ENCODE measurements around the gene AASDH. TPM values are rescaled to one million over a fixed set of nuclear protein-coding genes. Genes with fewer than 3 reads are reported as not detected.

Gene AASDH
- total RNA-seq, 2 experiments from 2014 or later, result 10.2 to 10.6 TPM

DNA sequence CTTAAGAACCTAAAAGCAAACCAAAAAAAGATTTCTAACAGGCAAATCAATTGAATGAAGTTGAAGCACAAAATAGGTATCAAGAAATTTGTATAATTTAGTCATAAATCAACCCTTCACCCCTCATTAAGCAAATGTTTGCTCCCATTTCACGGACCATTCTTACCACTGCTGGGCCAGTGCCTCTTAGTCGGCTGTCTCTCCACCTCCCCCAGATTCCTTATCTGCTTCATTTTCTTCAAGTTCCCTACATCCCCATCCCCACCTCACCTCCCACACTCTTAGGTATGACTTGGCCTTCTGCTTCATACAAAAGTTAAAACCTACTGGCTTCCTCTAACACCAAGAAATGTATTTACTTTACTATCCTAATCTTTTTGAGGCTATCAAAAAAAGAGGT lies 11.8 kb downstream of the AASDH start:
- Mint-ChIP-seq H3K27me3 (no peaks in the 10 kb centered on the region), H3K4me1 (ENCODE audit: low read depth) (peaks cover 3% of the 10 kb centered on the region), H3K9me3 (no peaks in the 10 kb centered on the region), H3K36me3 (ENCODE audit: low read depth) (peaks cover 70% of the 10 kb centered on the region), H3K4me3 (no peak overlapping the region), H3K27ac (no peak overlapping the region)
- no peaks in the 10 kb centered on the region for H3K27me3 ChIP-seq (ENCODE audit: control insufficient read depth in 1 of 2, insufficient read depth in 2 of 2, low read length in 2 of 2)
- peaks cover 9% of the 10 kb centered on the region for H3K36me3 ChIP-seq (ENCODE audit: insufficient read depth, low read length)
- intact Hi-C loops (cut with DNase I, micrococcal nuclease), result no loop called here
- H3K9me3 ChIP-seq (ENCODE audit: control insufficient read depth in 1 of 2, insufficient read depth in 1 of 2, low read length in 2 of 2), result no peaks in the 10 kb centered on the region
- DNase-seq, result no peak
- H3K4me1 ChIP-seq (ENCODE audit: insufficient read depth, low read length), result no peaks in the 10 kb centered on the region
- TF ChIP-seq, protein P1, sequence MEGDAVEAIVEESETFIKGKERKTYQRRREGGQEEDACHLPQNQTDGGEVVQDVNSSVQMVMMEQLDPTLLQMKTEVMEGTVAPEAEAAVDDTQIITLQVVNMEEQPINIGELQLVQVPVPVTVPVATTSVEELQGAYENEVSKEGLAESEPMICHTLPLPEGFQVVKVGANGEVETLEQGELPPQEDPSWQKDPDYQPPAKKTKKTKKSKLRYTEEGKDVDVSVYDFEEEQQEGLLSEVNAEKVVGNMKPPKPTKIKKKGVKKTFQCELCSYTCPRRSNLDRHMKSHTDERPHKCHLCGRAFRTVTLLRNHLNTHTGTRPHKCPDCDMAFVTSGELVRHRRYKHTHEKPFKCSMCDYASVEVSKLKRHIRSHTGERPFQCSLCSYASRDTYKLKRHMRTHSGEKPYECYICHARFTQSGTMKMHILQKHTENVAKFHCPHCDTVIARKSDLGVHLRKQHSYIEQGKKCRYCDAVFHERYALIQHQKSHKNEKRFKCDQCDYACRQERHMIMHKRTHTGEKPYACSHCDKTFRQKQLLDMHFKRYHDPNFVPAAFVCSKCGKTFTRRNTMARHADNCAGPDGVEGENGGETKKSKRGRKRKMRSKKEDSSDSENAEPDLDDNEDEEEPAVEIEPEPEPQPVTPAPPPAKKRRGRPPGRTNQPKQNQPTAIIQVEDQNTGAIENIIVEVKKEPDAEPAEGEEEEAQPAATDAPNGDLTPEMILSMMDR (IDR thresholded peaks at IDR 0.05), result no peak
- no peak overlapping the region for H3K27ac ChIP-seq (ENCODE audit: low read depth in 1 of 2, low read length in 2 of 2)
- H3K4me3 ChIP-seq (ENCODE audit: low read length), result no peak overlapping the region
- CTCF ChIA-PET, result no interaction called here
- no peak for ATAC-seq (ENCODE audit: poor library complexity)
- POLR2A ChIA-PET, result no interaction called here

GRCh38 chr4:56374956-56375355 lies 12.3 kb downstream of the AASDH start:
- Histone ChIP-seq H3K36me3 (ENCODE audit: insufficient read depth, low read length) (peaks cover 12% of the 10 kb centered on the region), H3K4me1 (ENCODE audit: insufficient read depth, low read length) (no peaks in the 10 kb centered on the region), H3K4me3 (ENCODE audit: low read length) (no peak overlapping the region), H3K9me3 (ENCODE audit: control insufficient read depth in 1 of 2, insufficient read depth in 1 of 2, low read length in 2 of 2) (no peaks in the 10 kb centered on the region), H3K27ac (ENCODE audit: low read depth in 1 of 2, low read length in 2 of 2) (no peak overlapping the region), H3K27me3 (ENCODE audit: control insufficient read depth in 1 of 2, insufficient read depth in 2 of 2, low read length in 2 of 2) (no peaks in the 10 kb centered on the region)
- CTCF ChIA-PET, result no interaction called here
- no peaks in the 10 kb centered on the region for H3K27me3 Mint-ChIP-seq
- intact Hi-C loops (cut with DNase I, micrococcal nuclease), result no loop called here
- TF ChIP-seq, protein P1 (IDR thresholded peaks at IDR 0.05), result no peak
- H3K9me3 Mint-ChIP-seq, result no peaks in the 10 kb centered on the region
- POLR2A ChIA-PET, result interaction anchor here (0.7 kb wide), 1 partner anchor 12 kb away, joined by 3 read pairs; the partner anchor contains the start of gene AASDH
- no peak overlapping the region for H3K4me3 Mint-ChIP-seq
- ATAC-seq (ENCODE audit: poor library complexity), result no peak
- H3K4me1 Mint-ChIP-seq (ENCODE audit: low read depth), result peaks cover 3% of the 10 kb centered on the region
- H3K27ac Mint-ChIP-seq, result no peak overlapping the region
- H3K36me3 Mint-ChIP-seq (ENCODE audit: low read depth), result peaks cover 70% of the 10 kb centered on the region
- no peak for DNase-seq

GRCh38 chr4:56372774-56373173 lies 14.5 kb downstream of the AASDH start:
- intact Hi-C loops (cut with DNase I, micrococcal nuclease), result no loop called here
- Histone ChIP-seq H3K36me3 (ENCODE audit: insufficient read depth, low read length) (peaks cover 23% of the 10 kb centered on the region), H3K27ac (ENCODE audit: low read depth in 1 of 2, low read length in 2 of 2) (no peak overlapping the region), H3K4me1 (ENCODE audit: insufficient read depth, low read length) (no peaks in the 10 kb centered on the region), H3K9me3 (ENCODE audit: control insufficient read depth in 1 of 2, insufficient read depth in 1 of 2, low read length in 2 of 2) (no peaks in the 10 kb centered on the region), H3K4me3 (ENCODE audit: low read length) (no peak overlapping the region), H3K27me3 (ENCODE audit: control insufficient read depth in 1 of 2, insufficient read depth in 2 of 2, low read length in 2 of 2) (no peaks in the 10 kb centered on the region)
- peaks cover 3% of the 10 kb centered on the region for H3K4me1 Mint-ChIP-seq (ENCODE audit: low read depth)
- no peaks in the 10 kb centered on the region for H3K27me3 Mint-ChIP-seq
- H3K36me3 Mint-ChIP-seq (ENCODE audit: low read depth), result peaks cover 82% of the 10 kb centered on the region
- ChIA-PET POLR2A (interaction anchor here (1.6 kb wide), 1 partner anchor 14 kb away, joined by 3 read pairs; the partner anchor contains the start of gene AASDH), CTCF (no interaction called here)
- DNase-seq, result no peak
- H3K4me3 Mint-ChIP-seq, result no peak overlapping the region
- ATAC-seq (ENCODE audit: poor library complexity), result no peak
- TF ChIP-seq, protein P1 (IDR thresholded peaks at IDR 0.05), result no peak
- H3K9me3 Mint-ChIP-seq, result peaks cover 2% of the 10 kb centered on the region
- H3K27ac Mint-ChIP-seq, result no peak overlapping the region
